DND-41 (cell line): ENCODE results near the gene ABCD1.

Source experiments
- ATAC-seq: fragments of 200-7000 bp; cut with Tn5 transposase; 3 replicates; pipeline ENCODE4 v1.9.1; 2021; ENCODE audit warnings: low read depth; ENCODE audit not compliant: insufficient read depth
- DNase-seq: peaks from one replicate; pipeline ENCODE4 v3.0.0-alpha.2; 2020
- H2AFZ ChIP-seq: 2 replicates; pipeline ENCODE4 v1.6.0; 2012; ENCODE audit warnings: low read depth, low read length
- H3K27ac ChIP-seq: 2 replicates; pipeline ENCODE4 v1.5.1; 2012; ENCODE audit warnings: low read length, inconsistent platforms
- H3K27me3 ChIP-seq: fragments of 200-600 bp; sonication (generic); 2 replicates; pipeline ENCODE4 v1.6.0; 2012; ENCODE audit warnings: low read length, mild to moderate bottlenecking, inconsistent platforms; ENCODE audit not compliant: insufficient read depth, poor library complexity
- H3K36me3 ChIP-seq: 2 replicates; pipeline ENCODE4 v1.5.1; 2012; ENCODE audit warnings: low read length, inconsistent platforms; ENCODE audit not compliant: insufficient read depth
- H3K4me1 ChIP-seq: 2 replicates; pipeline ENCODE4 v1.5.1; 2012; ENCODE audit warnings: mild to moderate bottlenecking, low read length; ENCODE audit not compliant: insufficient read depth
- H3K4me2 ChIP-seq: 2 replicates; pipeline ENCODE4 v1.6.0; 2012; ENCODE audit warnings: mild to moderate bottlenecking, moderate library complexity, low read length, inconsistent platforms; ENCODE audit not compliant: insufficient read depth
- H3K4me3 ChIP-seq, 2 experiments: fragments of 200-600 bp in 1 of 2; shearing (Covaris generic) in 1 of 2; 2 replicates each; pipeline ENCODE4 v1.5.1; 2012 to 2016; ENCODE audit warnings: inconsistent platforms in 2 of 2, low read length in 2 of 2, mild to moderate bottlenecking in 2 of 2, low read depth in 1 of 2, moderate library complexity in 1 of 2
- H3K79me2 ChIP-seq: 2 replicates; pipeline ENCODE4 v1.6.0; 2012; ENCODE audit warnings: low read length, inconsistent platforms; ENCODE audit not compliant: insufficient read depth
- H3K9ac ChIP-seq: 2 replicates; pipeline ENCODE4 v1.6.0; 2012; ENCODE audit warnings: low read depth, mild to moderate bottlenecking, inconsistent platforms, low read length, moderate library complexity
- H3K9me3 ChIP-seq: 2 replicates; pipeline ENCODE4 v1.5.1; 2012; ENCODE audit warnings: low read length, moderate library complexity, mild to moderate bottlenecking, inconsistent platforms; ENCODE audit not compliant: insufficient read depth, severe bottlenecking
- H4K20me1 ChIP-seq: 2 replicates; pipeline ENCODE4 v1.6.0; 2012; ENCODE audit warnings: low read length; ENCODE audit not compliant: insufficient read depth
- CTCF ChIP-seq: IDR thresholded peaks from 2 replicates; pipeline ENCODE4 v1.5.1; 2012; ENCODE audit warnings: borderline replicate concordance, low read length, moderate library complexity, mild to moderate bottlenecking; ENCODE audit not compliant: poor library complexity, severe bottlenecking; ENCODE audit errors: extremely low read depth
- EZH2 ChIP-seq: IDR thresholded peaks from 3 replicates; pipeline ENCODE4 v1.6.1; 2012; ENCODE audit warnings: borderline replicate concordance, low read depth, mild to moderate bottlenecking, moderate library complexity, low read length, inconsistent platforms; ENCODE audit not compliant: severe bottlenecking

The ABCD1 gene

GRCh38 chrX:153707406-153707805 lies 17.2 kb upstream of the ABCD1 start:
- Histone ChIP-seq H4K20me1 (no peaks in the 10 kb centered on the region; the same call in 1 of the 2 replicates), H3K4me3 (no peak overlapping the region), H3K27me3 (no peaks in the 10 kb centered on the region), H3K9me3 (no peaks in the 10 kb centered on the region), H3K36me3 (peaks cover 43% of the 10 kb centered on the region), H3K4me2 (no peak overlapping the region), H3K79me2 (no peaks in the 10 kb centered on the region), H3K27ac (no peak overlapping the region), H2AFZ (no peak overlapping the region), H3K9ac (no peak overlapping the region), H3K4me1 (no peaks in the 10 kb centered on the region)
- TF ChIP-seq EZH2 = no peak
- TF ChIP-seq CTCF = no peak
- no peak for DNase-seq
- ATAC-seq = no peak

GRCh38 chrX:153708415-153708814 lies 16.2 kb upstream of the ABCD1 start:
- Histone ChIP-seq H2AFZ (no peak overlapping the region), H3K79me2 (no peaks in the 10 kb centered on the region), H4K20me1 (no peaks in the 10 kb centered on the region; the same call in 1 of the 2 replicates), H3K27ac (no peak overlapping the region), H3K9ac (no peak overlapping the region), H3K36me3 (peaks cover 39% of the 10 kb centered on the region), H3K4me2 (no peak overlapping the region), H3K9me3 (no peaks in the 10 kb centered on the region), H3K4me1 (no peaks in the 10 kb centered on the region), H3K27me3 (no peaks in the 10 kb centered on the region), H3K4me3 (no peak overlapping the region)
- ATAC-seq (peak; percentile 77), DNase-seq (peak; percentile 49)
- no peak for TF ChIP-seq EZH2
- TF ChIP-seq CTCF = peak; percentile 52

DNA sequence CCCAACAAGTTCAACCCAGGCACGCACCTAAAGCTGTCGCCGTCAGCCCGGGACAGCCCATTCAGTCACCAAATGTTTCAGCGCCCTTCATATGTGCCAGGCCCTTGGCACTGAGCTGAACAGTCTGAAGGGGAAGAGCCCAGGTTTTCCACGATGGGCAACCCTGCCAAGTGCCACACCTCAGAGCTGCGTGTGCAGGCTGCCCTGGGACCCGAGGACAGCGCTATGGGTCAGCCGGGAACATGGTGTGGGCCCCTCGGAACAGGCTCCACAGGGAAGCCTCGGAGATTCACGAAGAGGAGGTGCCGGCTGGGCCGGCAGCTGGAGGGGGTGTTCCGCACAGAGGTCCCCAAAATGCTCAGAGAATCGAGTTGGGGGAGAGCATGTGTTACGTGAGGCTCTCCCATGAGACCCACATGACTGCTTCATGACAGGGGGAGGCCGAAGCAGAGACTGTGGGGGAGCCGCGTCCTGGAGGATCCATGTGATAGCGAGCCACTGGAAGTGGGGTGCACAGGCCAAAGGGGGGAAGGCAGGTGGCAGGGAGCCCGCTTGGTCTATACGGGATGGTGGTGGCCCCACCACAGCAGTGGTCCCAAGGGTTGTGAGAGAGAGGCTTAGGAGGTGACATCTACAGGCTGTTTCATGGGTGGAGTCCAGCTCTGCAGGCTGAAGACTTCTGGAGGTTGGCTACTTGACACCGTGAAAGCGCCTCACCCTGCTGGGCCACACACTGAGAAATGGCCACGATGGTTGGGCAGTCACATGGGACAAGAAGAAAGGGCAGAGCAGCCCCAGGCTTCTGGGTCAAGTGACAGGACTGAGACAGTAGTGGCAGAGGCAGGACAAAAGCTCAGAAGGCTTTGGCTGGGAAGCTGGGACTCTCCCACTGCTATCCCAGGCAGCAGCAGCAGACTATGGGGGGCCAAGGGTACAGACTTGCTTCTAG lies 14.7 kb upstream of the ABCD1 start:
- Histone ChIP-seq H3K4me1 (no peaks in the 10 kb centered on the region), H4K20me1 (no peaks in the 10 kb centered on the region; the same call in 1 of the 2 replicates), H3K4me2 (no peak overlapping the region), H3K9me3 (no peaks in the 10 kb centered on the region), H3K27me3 (no peaks in the 10 kb centered on the region), H3K4me3 (no peak overlapping the region), H3K36me3 (peaks cover 47% of the 10 kb centered on the region), H2AFZ (no peak overlapping the region), H3K9ac (no peak overlapping the region), H3K27ac (no peak overlapping the region), H3K79me2 (no peaks in the 10 kb centered on the region)
- ATAC-seq (no peak), DNase-seq (no peak)
- TF ChIP-seq EZH2 (no peak), CTCF (no peak)
